Heart left ventricle (tissue), 16 donors: Measurements from ENCODE around the gene MECP2. TPM values are rescaled to one million over a fixed set of nuclear protein-coding genes. Genes with fewer than 3 reads are reported as not detected.

ENCODE experiments used
- ATAC-seq, 4 donors: fragments of 200-7000 bp; cut with Tn5 transposase; one replicate each; pipeline ENCODE4 v1.9.1; 2020 to 2022; ENCODE audit warnings: moderate library complexity in 4 of 4, mild to moderate bottlenecking in 3 of 4, moderate number of reproducible peaks in 1 of 4
- DNase-seq, 5 donors: peaks; one replicate each; pipeline ENCODE4 v3.0.0-alpha.2; 2020
- H3K27ac ChIP-seq, 12 donors: fragments of 200-600 bp; sonication (generic) in 4 of 12; one replicate each; pipeline versions ENCODE4 v1.5.0 to v1.8.0; 2016 to 2022; ENCODE audit warnings: mild to moderate bottlenecking in 2 of 12
- H3K27me3 ChIP-seq, 9 donors: fragments of 200-600 bp; sonication (generic) in 2 of 9; one replicate each; pipeline versions ENCODE4 v1.5.1 to v1.8.0; 2016 to 2022; ENCODE audit warnings: mild to moderate bottlenecking in 3 of 9
- H3K36me3 ChIP-seq, 9 donors: fragments of 200-600 bp; sonication (generic) in 2 of 9; one replicate each; pipeline versions ENCODE4 v1.5.0 to v1.8.0; 2018 to 2022; ENCODE audit warnings: mild to moderate bottlenecking in 2 of 9
- H3K4me1 ChIP-seq, 12 donors: fragments of 200-600 bp; sonication (generic) in 4 of 12; one replicate each; pipeline versions ENCODE4 v1.5.0 to v1.8.0; 2016 to 2022; ENCODE audit warnings: mild to moderate bottlenecking in 3 of 12
- H3K4me3 ChIP-seq, 12 donors: fragments of 200-600 bp; sonication (generic) in 4 of 12; one replicate each; pipeline versions ENCODE4 v1.5.0 to v1.8.0; 2017 to 2022; ENCODE audit warnings: mild to moderate bottlenecking in 9 of 12, moderate library complexity in 4 of 12
- H3K9me3 ChIP-seq, 12 donors: fragments of 200-600 bp; sonication (generic) in 4 of 12; one replicate each; pipeline versions ENCODE4 v1.5.0 to v1.8.0; 2016 to 2022; ENCODE audit warnings: mild to moderate bottlenecking in 1 of 12
- CTCF ChIP-seq, 12 donors: fragments of 200-600 bp; sonication (generic) in 4 of 12; IDR thresholded peaks; one replicate each; pipeline versions ENCODE4 v1.5.0 to v1.8.0; 2018 to 2022; ENCODE audit warnings: antibody characterized with exemption in 12 of 12, mild to moderate bottlenecking in 5 of 12
- POLR2A ChIP-seq, 2 donors: fragments of 450-650 bp; IDR thresholded peaks; one replicate each; pipeline ENCODE4 v1.6.1; 2017; ENCODE audit warnings: antibody characterized with exemption in 2 of 2, mild to moderate bottlenecking in 2 of 2, moderate library complexity in 2 of 2
- WGBS, 4 donors: extraction: QIAGEN DNeasy Blood & Tissue Kit in 2 of 4; methylation state at CpG; one replicate each; pipeline versions ENCODE4 v1.1.5 to v1.1.7; 2013 to 2018; 5-methylcytosine and 5-hydroxymethylcytosine counted together
- intact Hi-C, 10 donors: fragments of 100-400 bp; cut with DNase I; formaldehyde crosslinking; loops; one replicate each; pipeline versions ENCODE4 v1.11.1 to v1.14.2; 2022
- polyA plus RNA-seq, 2 donors: library from polyadenylated mRNA; stranded (reverse); fragments of 200-250 nt; gene quantifications; one replicate each; pipeline ENCODE4 v1.2.3, GENCODE V29; 2013
- total RNA-seq, 9 donors: library from RNA; depleted of rRNA in 2 of 9; stranded (reverse); fragments of >200 nt in 2 of 9; fragmentation: NEBNext Ultra II Directional in 3 of 9; extraction: Animal tissue kit (Norgen Biotek cat#: 25700) in 3 of 9; gene quantifications; one replicate each; pipeline versions ENCODE4 v1.1.0 to v1.2.4, GENCODE V29; 2016 to 2023
- donor health status: ischemic (EF 13 %, LVEDD 7.1; RV severe dilation, severe dysfunction).
- donor health status: healthy with polysubstance abuse.
- donor health status: DM: no; HTN: yes; CAD: no.
- donor health status: DM: no; HTN: no; CAD: no.
- donor health status: ischemic (EF 25% LVEDD 6.9; RV normal size, moderate dysfunction).
- donor health status: ischemic (EF 25% LVEDD 5.7; RV mildly dilated, moderate dysfunction).
- donor health status: healthy.
- donor health status: DM: yes; HTN: yes; CAD: no.
- donor health status: ischemic (EF 35%, LVEDD 5.7; RV mildly dilated, moderate dysfunction).
- donor health status: nonischemic (EF 11% LVEDD 7.7; RV severe dilation, severe dysfunction).
- donor health status: DM: yes; HTN: yes; CAD: no.
- donor health status: PGD.
- donor health status: ischemic (EF 29% LVEDD 5.4; RV normal size, mild dysfunction).
- donor health status: nonischemic (EF 23%, LVEDD 6.1; RV moderate dilation, normal function).

The MECP2 gene
- total and polyA plus RNA-seq, 11 donors: 22.7 to 83.3 (median 33.6) TPM

DNA sequence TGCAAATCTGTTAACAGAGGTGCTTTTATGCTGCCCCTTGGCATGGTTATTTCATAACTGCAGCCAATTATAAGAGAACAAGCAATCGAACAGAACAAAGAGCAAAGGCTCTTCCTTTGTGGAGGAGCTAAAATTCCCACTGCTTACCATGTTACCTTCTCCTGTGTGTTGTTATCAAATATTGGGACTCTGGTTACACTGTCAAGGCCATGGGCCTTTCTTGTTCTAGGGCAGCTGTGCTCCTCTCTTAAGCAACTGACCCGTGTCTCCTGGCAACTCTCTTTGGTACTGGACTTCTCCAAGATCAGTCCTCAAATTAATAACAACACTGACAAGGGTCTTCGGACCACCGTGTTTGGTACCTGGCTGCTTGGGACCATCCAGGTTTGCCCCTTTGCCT is 34.4 kb upstream of the MECP2 start:
- no peaks in the 10 kb centered on the region for H3K9me3 ChIP-seq
- H3K27ac ChIP-seq: no peak overlapping the region
- ATAC-seq (no peak), DNase-seq (no peak)
- H3K4me3 ChIP-seq: no peak overlapping the region
- H3K4me1 ChIP-seq: peaks cover 0 to 15% (median 3%) of the 10 kb centered on the region in 12 donors
- 82 to 94% (median 88%) methylated on average over 4 of the region's 4 CpGs for WGBS, 4 donors
- peaks cover 0 to 24% (median 0%) of the 10 kb centered on the region in 9 donors for H3K27me3 ChIP-seq
- TF ChIP-seq POLR2A (IDR thresholded peaks at IDR 0.05) (no peak), CTCF (IDR thresholded peaks at IDR 0.05) (no peak)
- no peaks in the 10 kb centered on the region for H3K36me3 ChIP-seq
- intact Hi-C loops: loop anchor here in 1 of 10 donors (5.0 kb wide), 1 partner anchor 185 kb away; no protein-coding TSS in a partner anchor

GRCh38 chrX:154126101-154126500 is 28.6 kb upstream of the MECP2 start:
- Histone ChIP-seq H3K4me1 (peaks cover 0 to 23% (median 0%) of the 10 kb centered on the region in 12 donors), H3K27ac (no peak overlapping the region), H3K4me3 (no peak overlapping the region), H3K27me3 (peaks cover 0 to 25% (median 0%) of the 10 kb centered on the region in 9 donors), H3K9me3 (no peaks in the 10 kb centered on the region), H3K36me3 (no peaks in the 10 kb centered on the region)
- intact Hi-C loops: no loop called here
- no peak for ATAC-seq
- no peak for DNase-seq
- 91 to 97% (median 94%) methylated on average over 8 to 11 of the region's 11 CpGs for WGBS, 4 donors
- TF ChIP-seq CTCF (IDR thresholded peaks at IDR 0.05) (no peak), POLR2A (IDR thresholded peaks at IDR 0.05) (no peak)

DNA sequence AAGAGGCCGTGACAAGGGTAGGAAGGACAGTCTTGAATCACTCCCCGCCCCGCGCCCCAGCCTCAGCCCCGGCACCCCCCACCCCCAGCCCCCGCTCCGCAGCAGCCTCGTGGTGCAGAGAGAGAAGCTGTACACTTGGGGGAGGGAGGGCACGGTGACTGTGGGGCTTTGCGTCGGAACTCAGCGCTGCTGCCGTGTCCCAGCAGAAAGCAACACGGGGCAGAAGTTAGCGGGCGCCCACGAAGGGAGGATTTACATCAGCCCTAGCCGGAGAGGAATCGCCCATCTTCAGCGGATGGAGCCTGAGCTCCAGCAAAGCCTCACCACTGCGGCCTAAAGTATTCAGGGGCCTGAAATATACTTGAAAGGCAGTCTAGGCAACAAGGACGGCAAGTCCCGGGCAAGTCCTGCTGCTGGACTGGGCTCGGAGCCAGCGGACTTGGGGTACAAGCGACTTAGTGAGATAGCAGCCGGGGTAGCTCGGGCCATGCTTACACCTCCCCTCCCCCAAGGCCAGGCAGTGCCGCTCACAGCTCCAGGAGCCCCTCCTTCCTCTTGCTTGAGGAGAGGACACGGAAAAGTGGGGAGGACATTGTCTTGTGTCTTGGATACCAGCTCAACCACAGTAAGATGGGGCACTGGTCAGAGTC is 28.0 kb upstream of the MECP2 start:
- peak overlapping the region in 2 of 12 donors; percentile 24 to 40 for H3K27ac ChIP-seq
- ATAC-seq: peak; percentile 35 to 77 (median 66)
- 53 to 76% (median 68%) methylated on average over 21 to 30 of the region's 30 CpGs for WGBS, 4 donors
- DNase-seq: peak in 4 of 5 donors; percentile 25 to 73 (median 65)
- H3K36me3 ChIP-seq: no peaks in the 10 kb centered on the region
- H3K27me3 ChIP-seq: peaks cover 0 to 25% (median 0%) of the 10 kb centered on the region in 9 donors
- H3K4me1 ChIP-seq: peaks cover 0 to 23% (median 0%) of the 10 kb centered on the region in 12 donors
- intact Hi-C loops: loop anchor here in 1 of 10 donors (2.0 kb wide), 1 partner anchor 75 kb away; no protein-coding TSS in a partner anchor
- no peak for TF ChIP-seq CTCF (IDR thresholded peaks at IDR 0.05)
- no peak for TF ChIP-seq POLR2A (IDR thresholded peaks at IDR 0.05)
- peaks cover 0 to 2% (median 0%) of the 10 kb centered on the region in 12 donors for H3K9me3 ChIP-seq
- H3K4me3 ChIP-seq: no peak overlapping the region
